DOHH2 (cell line): ENCODE measurements around the gene USP28.

Experiments
- H3F3A ChIP-seq: fragments of 200-600 bp; sonication (generic), shearing (Covaris generic); 2 replicates; pipeline ENCODE4 v1.6.0; 2016; ENCODE audit warnings: antibody characterized with exemption, mild to moderate bottlenecking; ENCODE audit not compliant: control insufficient read depth, insufficient read depth
- H3K27ac ChIP-seq: fragments of 200-600 bp; sonication (generic); 2 replicates; pipeline ENCODE4 v1.5.1; 2014; ENCODE audit warnings: low read depth, mild to moderate bottlenecking, low read length, moderate library complexity
- H3K27me3 ChIP-seq: fragments of 200-600 bp; sonication (generic); 2 replicates; pipeline ENCODE4 v1.6.1; 2014; ENCODE audit warnings: mild to moderate bottlenecking, low read length, mixed read lengths; ENCODE audit not compliant: control insufficient read depth
- H3K36me3 ChIP-seq: fragments of 200-600 bp; sonication (generic); 2 replicates; pipeline ENCODE4 v1.6.1; 2014; ENCODE audit warnings: mild to moderate bottlenecking, low read length, moderate library complexity, mixed read lengths; ENCODE audit not compliant: control insufficient read depth
- H3K4me1 ChIP-seq: fragments of 200-600 bp; sonication (generic); 2 replicates; pipeline ENCODE4 v1.6.1; 2014; ENCODE audit warnings: mild to moderate bottlenecking, low read length, mixed read lengths; ENCODE audit not compliant: control insufficient read depth
- H3K4me2 ChIP-seq: fragments of 200-600 bp; sonication (generic); 2 replicates; pipeline ENCODE4 v1.6.0; 2014; ENCODE audit warnings: mild to moderate bottlenecking, low read length, moderate library complexity
- H3K4me3 ChIP-seq: fragments of 200-600 bp; sonication (generic); 2 replicates; pipeline ENCODE4 v1.5.1; 2014; ENCODE audit warnings: mild to moderate bottlenecking, low read length, mixed read lengths
- H3K79me2 ChIP-seq: fragments of 200-600 bp; sonication (generic); 2 replicates; pipeline ENCODE4 v1.6.1; 2014; ENCODE audit warnings: mild to moderate bottlenecking, low read length, mixed read lengths; ENCODE audit not compliant: control insufficient read depth
- H3K9me2 ChIP-seq: fragments of 200-600 bp; sonication (generic); replicated peaks from 2 replicates; pipeline ENCODE4 v1.6.1; 2014; ENCODE audit warnings: mild to moderate bottlenecking, low read length, mixed read lengths; ENCODE audit not compliant: control insufficient read depth
- H3K9me3 ChIP-seq: fragments of 200-600 bp; sonication (generic); 2 replicates; pipeline ENCODE4 v1.6.1; 2014; ENCODE audit warnings: antibody characterized with exemption, low read length, mixed read lengths; ENCODE audit not compliant: control insufficient read depth, insufficient read depth
- H4K20me1 ChIP-seq: fragments of 200-600 bp; sonication (generic); 2 replicates; pipeline ENCODE4 v1.6.0; 2014; ENCODE audit warnings: low read depth, mild to moderate bottlenecking, antibody characterized with exemption, low read length, moderate library complexity; ENCODE audit not compliant: control insufficient read depth, insufficient read depth
- EZH2phosphoT487 ChIP-seq: fragments of 200-600 bp; sonication (generic); IDR thresholded peaks from 2 replicates; pipeline ENCODE4 v1.6.1; 2017; ENCODE audit warnings: borderline replicate concordance, mild to moderate bottlenecking, antibody characterized with exemption, low read length, moderate library complexity, mixed read lengths
- TF ChIP-seq, protein P1 (sequence below): fragments of 200-600 bp; sonication (generic); IDR thresholded peaks from one replicate; pipeline ENCODE4 v1.5.1; 2014; ENCODE audit warnings: antibody characterized with exemption, mild to moderate bottlenecking, low read depth, low read length; ENCODE audit not compliant: poor library complexity, severe bottlenecking

The USP28 gene

DNA sequence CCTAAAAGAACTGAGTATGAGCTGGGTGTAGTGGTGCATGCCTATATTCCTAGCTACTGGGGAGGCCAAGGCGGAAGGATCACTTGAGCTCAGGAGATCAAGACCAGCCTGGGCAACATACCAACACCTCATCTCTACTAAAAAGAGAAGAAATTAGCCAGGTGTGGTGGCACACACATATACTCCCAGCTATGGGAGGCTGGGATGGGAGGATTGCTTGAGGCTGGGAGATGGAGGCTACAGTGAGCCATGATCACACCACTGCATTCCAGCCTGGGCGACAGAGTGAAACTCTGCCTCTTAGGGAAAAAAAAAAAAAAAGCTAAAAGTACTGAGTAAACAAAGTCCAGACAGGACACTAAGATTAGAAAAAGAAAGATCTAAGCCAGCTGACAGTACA is 25.8 kb upstream of the USP28 start:
- Histone ChIP-seq H3K9me2 (no peaks in the 10 kb centered on the region), H3K27ac (no peak overlapping the region), H4K20me1 (0 out of 2 replicates have a peak, but pooled peaks cover 3% of the 10 kb centered on the region), H3K4me1 (peaks cover 10% of the 10 kb centered on the region), H3K9me3 (no peaks in the 10 kb centered on the region), H3K79me2 (no peaks in the 10 kb centered on the region), H3K4me3 (no peak overlapping the region), H3K4me2 (no peak overlapping the region), H3F3A (no peaks in the 10 kb centered on the region), H3K27me3 (peaks cover 6% of the 10 kb centered on the region; the same call in 1 of the 2 replicates), H3K36me3 (no peaks in the 10 kb centered on the region)
- TF ChIP-seq, protein P1, sequence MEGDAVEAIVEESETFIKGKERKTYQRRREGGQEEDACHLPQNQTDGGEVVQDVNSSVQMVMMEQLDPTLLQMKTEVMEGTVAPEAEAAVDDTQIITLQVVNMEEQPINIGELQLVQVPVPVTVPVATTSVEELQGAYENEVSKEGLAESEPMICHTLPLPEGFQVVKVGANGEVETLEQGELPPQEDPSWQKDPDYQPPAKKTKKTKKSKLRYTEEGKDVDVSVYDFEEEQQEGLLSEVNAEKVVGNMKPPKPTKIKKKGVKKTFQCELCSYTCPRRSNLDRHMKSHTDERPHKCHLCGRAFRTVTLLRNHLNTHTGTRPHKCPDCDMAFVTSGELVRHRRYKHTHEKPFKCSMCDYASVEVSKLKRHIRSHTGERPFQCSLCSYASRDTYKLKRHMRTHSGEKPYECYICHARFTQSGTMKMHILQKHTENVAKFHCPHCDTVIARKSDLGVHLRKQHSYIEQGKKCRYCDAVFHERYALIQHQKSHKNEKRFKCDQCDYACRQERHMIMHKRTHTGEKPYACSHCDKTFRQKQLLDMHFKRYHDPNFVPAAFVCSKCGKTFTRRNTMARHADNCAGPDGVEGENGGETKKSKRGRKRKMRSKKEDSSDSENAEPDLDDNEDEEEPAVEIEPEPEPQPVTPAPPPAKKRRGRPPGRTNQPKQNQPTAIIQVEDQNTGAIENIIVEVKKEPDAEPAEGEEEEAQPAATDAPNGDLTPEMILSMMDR, result no peak
- TF ChIP-seq EZH2phosphoT487, result no peak

DNA sequence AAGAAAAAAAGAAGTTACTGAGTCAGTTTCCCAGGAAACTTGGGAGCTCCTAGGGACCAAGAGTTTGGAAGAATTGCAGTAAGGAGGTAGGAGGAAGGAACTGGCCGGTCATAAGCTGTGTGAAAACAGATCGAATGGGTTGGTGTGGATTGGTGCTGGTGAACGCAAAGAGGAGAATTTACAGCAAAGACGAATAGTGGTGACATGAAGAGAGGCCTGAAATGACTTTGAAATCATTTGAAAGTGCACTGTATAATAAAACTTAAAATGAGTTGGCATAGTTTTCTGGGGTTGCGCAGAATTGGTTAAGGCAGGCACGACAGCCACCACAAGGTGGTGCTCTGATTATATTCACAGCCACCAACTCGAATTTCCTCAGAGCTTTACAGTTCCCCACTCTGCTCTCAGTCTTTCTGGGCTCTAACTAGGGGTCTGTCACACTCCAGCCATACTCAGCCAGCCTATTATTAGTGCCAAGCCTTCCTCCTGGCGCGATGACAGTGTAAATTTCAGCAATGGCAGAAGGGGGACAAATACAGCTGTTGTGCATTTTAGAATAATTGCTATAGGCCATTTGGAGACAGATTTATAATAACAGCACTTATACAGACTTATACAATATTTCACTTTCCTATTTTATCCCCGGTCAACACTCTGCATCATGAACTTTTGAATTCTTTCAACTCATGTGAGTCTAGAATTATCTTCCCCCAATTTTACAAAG is 20.9 kb upstream of the USP28 start:
- H3K27ac ChIP-seq, result no peak overlapping the region
- no peak overlapping the region for H3K4me2 ChIP-seq
- H3K27me3 ChIP-seq, result no peaks in the 10 kb centered on the region; the same call in 1 of the 2 replicates

DNA sequence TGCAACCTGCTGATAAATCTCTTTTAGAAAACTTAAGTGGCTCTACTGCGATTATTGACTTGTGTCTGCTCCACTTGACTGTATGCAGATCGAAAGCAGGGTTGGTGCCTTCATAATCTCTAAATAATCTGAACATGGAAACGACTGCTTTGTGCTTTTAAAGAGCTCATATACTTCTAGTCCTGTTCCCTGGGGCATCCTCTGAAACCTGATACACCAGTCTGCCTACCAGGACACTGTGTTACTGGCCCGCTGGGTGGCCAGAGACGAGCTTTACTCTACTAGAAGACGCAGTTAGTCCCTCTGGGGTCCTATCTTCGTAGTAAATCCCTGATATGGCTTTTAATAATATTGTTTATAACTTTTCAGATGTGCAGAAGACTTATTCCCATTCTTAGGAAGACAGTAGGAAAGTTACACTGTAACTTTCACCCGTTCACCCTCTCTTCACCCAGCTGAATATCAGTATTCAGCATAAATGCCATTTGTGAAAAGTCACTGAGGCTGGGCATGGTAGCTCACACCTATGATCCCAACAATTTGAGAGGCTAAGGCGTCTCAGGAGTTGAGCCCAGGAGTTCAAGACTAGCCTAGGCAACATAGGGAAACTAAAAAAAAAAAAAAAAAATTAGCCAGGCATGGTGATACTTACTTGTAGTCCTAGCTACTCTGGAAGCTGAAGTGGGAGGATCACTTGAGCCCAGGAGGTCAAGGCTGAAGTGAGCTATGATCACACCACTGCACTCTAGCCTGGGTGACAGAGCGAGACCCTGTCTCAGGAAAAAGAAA is 20.2 kb upstream of the USP28 start:
- no peak overlapping the region for H3K4me3 ChIP-seq
- H3K27me3 ChIP-seq, result no peaks in the 10 kb centered on the region; the same call in 1 of the 2 replicates
- no peaks in the 10 kb centered on the region for H3F3A ChIP-seq
- no peaks in the 10 kb centered on the region for H3K79me2 ChIP-seq
- H4K20me1 ChIP-seq, result 0 out of 2 replicates have a peak, but pooled peaks cover 3% of the 10 kb centered on the region
- no peaks in the 10 kb centered on the region for H3K9me3 ChIP-seq
- no peaks in the 10 kb centered on the region for H3K36me3 ChIP-seq
- no peak overlapping the region for H3K4me2 ChIP-seq
- peaks cover 9% of the 10 kb centered on the region for H3K4me1 ChIP-seq
- H3K27ac ChIP-seq, result no peak overlapping the region
- no peak for TF ChIP-seq EZH2phosphoT487
- TF ChIP-seq, protein P1, result no peak
- no peaks in the 10 kb centered on the region for H3K9me2 ChIP-seq

More for the DNA sequence above, 20.9 kb upstream of the USP28 start:
- Histone ChIP-seq H4K20me1 (0 out of 2 replicates have a peak, but pooled peaks cover 3% of the 10 kb centered on the region), H3K4me3 (no peak overlapping the region), H3K4me1 (peaks cover 9% of the 10 kb centered on the region), H3K9me3 (no peaks in the 10 kb centered on the region), H3K36me3 (no peaks in the 10 kb centered on the region), H3K79me2 (no peaks in the 10 kb centered on the region), H3K9me2 (no peaks in the 10 kb centered on the region), H3F3A (no peaks in the 10 kb centered on the region)
- TF ChIP-seq, protein P1, result peak; percentile 92
- no peak for TF ChIP-seq EZH2phosphoT487
